ENCODE data around the gene FAM20A. TPM values are rescaled to one million over a fixed set of nuclear protein-coding genes. Genes with fewer than 3 reads are reported as not detected.

FAM20A gene
- total RNA-seq (14.9 and 16.2 TPM in 2 replicates), polyA plus RNA-seq (0.96 and 10.0 TPM in 2 replicates), polyA minus RNA-seq (ENCODE audit: low replicate concordance) (0.39 and 18.9 TPM in 2 replicates)
- 1.2 and 16.4 TPM in 2 replicates for polyA plus RNA-seq (2012)

DNA sequence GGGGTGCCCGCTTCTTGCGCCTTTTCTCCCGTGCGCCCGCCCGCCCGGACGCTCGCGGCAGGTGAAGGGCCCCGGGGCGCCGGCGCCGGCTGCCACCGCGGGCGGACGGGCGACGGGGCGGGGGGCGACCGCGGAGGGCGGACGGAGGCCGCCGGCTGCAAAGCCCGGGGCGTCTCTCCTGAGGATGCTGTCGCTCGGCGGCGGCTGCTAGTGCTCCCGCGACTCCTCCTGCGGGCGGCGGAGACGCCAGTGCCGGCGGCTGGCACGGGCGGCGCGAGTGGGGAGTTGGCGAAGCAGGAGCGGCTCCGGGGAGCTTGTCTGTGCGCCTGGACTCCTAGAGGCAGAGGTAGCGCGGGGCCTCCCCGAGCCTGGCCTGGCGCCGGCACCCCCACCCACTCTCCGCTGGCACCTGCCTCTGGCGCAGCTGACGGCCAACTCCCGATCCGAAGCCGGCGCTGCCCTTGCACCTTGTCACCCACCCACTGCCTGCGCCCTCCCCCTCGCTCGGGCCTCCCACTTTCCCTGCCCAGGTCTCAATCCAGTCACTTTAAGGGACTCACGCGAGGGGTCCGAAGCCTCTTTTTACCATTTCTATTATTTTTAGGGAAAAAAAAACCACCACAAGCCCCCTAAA lies at the start of gene FAM20A:
Gene FAM20A, minus strand, starts transcription at position 437 of the 634 bp plus-strand sequence. CDS start 701 bp downstream, outside the sequence.
- Histone ChIP-seq H3K27me3 (ENCODE audit: control insufficient read depth, insufficient read depth, low read length) (peaks cover 16% of the 10 kb centered on the region), H3K9me3 (ENCODE audit: control insufficient read depth, insufficient read depth, low read depth, low read length) (no peaks in the 10 kb centered on the region), H3K9ac (ENCODE audit: insufficient read depth, low read length) (peak within 1 kb of the TSS; percentile 23), H2AFZ (ENCODE audit: low read length) (no peak within 1 kb of the TSS), H3K36me3 (ENCODE audit: control insufficient read depth, insufficient read depth, low read length) (no peaks in the 10 kb centered on the region), H3K27ac (ENCODE audit: insufficient read depth, low read length) (no peak within 1 kb of the TSS), H3K4me2 (ENCODE audit: extremely low read depth, insufficient read depth, low read length) (peak within 1 kb of the TSS; percentile 75), H3K79me2 (ENCODE audit: control insufficient read depth, insufficient read depth, low read length) (no peaks in the 10 kb centered on the region), H3K4me3 (replicated peaks in 1 of 4; ENCODE audit: control extremely low read depth in 1 of 4, insufficient read depth in 1 of 4, low read depth in 3 of 4, low read length in 4 of 4) (peak within 1 kb of the TSS; percentile 41 to 65 (median 44)), H3K4me1 (ENCODE audit: control insufficient read depth, extremely low read depth, insufficient read depth, low read length) (no peaks in the 10 kb centered on the region), H4K20me1 (ENCODE audit: control insufficient read depth, extremely low read depth, insufficient read depth, low read length) (no peaks in the 10 kb centered on the region)
- TF ChIP-seq, protein P1, sequence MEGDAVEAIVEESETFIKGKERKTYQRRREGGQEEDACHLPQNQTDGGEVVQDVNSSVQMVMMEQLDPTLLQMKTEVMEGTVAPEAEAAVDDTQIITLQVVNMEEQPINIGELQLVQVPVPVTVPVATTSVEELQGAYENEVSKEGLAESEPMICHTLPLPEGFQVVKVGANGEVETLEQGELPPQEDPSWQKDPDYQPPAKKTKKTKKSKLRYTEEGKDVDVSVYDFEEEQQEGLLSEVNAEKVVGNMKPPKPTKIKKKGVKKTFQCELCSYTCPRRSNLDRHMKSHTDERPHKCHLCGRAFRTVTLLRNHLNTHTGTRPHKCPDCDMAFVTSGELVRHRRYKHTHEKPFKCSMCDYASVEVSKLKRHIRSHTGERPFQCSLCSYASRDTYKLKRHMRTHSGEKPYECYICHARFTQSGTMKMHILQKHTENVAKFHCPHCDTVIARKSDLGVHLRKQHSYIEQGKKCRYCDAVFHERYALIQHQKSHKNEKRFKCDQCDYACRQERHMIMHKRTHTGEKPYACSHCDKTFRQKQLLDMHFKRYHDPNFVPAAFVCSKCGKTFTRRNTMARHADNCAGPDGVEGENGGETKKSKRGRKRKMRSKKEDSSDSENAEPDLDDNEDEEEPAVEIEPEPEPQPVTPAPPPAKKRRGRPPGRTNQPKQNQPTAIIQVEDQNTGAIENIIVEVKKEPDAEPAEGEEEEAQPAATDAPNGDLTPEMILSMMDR (conservative IDR thresholded peaks at IDR 0.05 in 1 of 2, IDR thresholded peaks at IDR 0.05 in 1 of 2; ENCODE audit: low read depth in 1 of 2, low read length in 2 of 2), result no peak
- TF ChIP-seq EZH2 (IDR thresholded peaks at IDR 0.05; ENCODE audit: low read length, missing control alignments), result peak; percentile 74
- no peak for DNase-seq (ENCODE audit: low read depth in 2 of 2)

GRCh38 chr17:68649324-68649723 lies 48.2 kb upstream of the FAM20A start:
- Histone ChIP-seq H3K4me1 (ENCODE audit: control insufficient read depth, extremely low read depth, insufficient read depth, low read length) (no peaks in the 10 kb centered on the region), H3K79me2 (ENCODE audit: control insufficient read depth, insufficient read depth, low read length) (no peaks in the 10 kb centered on the region), H3K27ac (ENCODE audit: insufficient read depth, low read length) (no peak overlapping the region), H2AFZ (ENCODE audit: low read length) (no peak overlapping the region), H3K4me2 (ENCODE audit: extremely low read depth, insufficient read depth, low read length) (no peak overlapping the region), H3K36me3 (ENCODE audit: control insufficient read depth, insufficient read depth, low read length) (no peaks in the 10 kb centered on the region), H3K27me3 (ENCODE audit: control insufficient read depth, insufficient read depth, low read length) (no peaks in the 10 kb centered on the region), H4K20me1 (ENCODE audit: control insufficient read depth, extremely low read depth, insufficient read depth, low read length) (no peaks in the 10 kb centered on the region), H3K4me3 (replicated peaks in 1 of 4; ENCODE audit: control extremely low read depth in 1 of 4, insufficient read depth in 1 of 4, low read depth in 3 of 4, low read length in 4 of 4) (no peak overlapping the region), H3K9ac (ENCODE audit: insufficient read depth, low read length) (no peak overlapping the region), H3K9me3 (ENCODE audit: control insufficient read depth, insufficient read depth, low read depth, low read length) (no peaks in the 10 kb centered on the region)
- DNase-seq (ENCODE audit: low read depth in 2 of 2), result no peak
- TF ChIP-seq, protein P1 (conservative IDR thresholded peaks at IDR 0.05 in 1 of 2, IDR thresholded peaks at IDR 0.05 in 1 of 2; ENCODE audit: low read depth in 1 of 2, low read length in 2 of 2), result no peak
- TF ChIP-seq EZH2 (IDR thresholded peaks at IDR 0.05; ENCODE audit: low read length, missing control alignments), result no peak

DNA sequence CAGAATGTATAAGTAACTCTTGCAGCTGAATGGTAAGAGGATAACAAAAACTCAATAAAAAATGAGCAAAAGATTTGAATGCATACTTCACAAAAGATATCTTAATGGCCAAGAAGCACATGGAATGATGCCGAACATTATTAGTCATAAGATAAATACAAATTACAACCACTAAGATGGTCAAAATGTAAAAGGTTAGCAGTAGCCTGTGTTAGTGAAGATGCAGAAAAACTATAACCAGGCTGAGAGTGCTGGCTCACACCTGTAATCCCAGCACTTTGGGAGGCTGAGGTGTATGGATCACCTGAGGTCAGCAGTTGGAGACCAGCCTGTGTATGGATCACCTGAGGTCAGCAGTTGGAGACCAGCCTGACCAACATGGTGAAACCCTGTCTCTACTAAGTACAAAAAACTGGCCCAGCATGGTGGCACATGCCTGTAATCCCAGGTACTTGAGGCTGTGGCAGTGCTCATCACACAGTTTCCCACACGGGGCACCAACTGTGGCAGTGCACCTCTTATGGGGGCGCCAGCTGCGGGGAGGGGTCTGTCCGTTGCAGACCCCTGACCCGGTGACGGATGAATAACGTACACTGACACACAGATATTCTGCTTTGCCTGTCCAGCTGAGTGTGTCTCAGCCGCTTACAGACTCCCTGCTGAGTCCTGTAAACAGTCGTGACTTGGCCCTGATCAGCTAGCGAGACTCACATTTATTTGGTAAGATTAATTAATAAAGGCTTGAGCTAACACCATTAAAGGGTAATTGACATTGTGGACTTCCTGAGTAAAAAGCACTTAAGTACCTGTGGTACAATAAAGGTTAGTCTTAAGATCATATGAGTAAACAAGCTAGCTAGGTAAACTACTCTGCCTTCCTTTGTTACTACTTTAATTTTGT lies 45.7 kb upstream of the FAM20A start:
- TF ChIP-seq, protein P1 (conservative IDR thresholded peaks at IDR 0.05 in 1 of 2, IDR thresholded peaks at IDR 0.05 in 1 of 2; ENCODE audit: low read depth in 1 of 2, low read length in 2 of 2), result no peak
- no peak for TF ChIP-seq EZH2 (IDR thresholded peaks at IDR 0.05; ENCODE audit: low read length, missing control alignments)

More for the DNA sequence above, 45.7 kb upstream of the FAM20A start:
- Histone ChIP-seq H3K27ac (ENCODE audit: insufficient read depth, low read length) (no peak overlapping the region), H3K4me2 (ENCODE audit: extremely low read depth, insufficient read depth, low read length) (no peak overlapping the region), H3K4me1 (ENCODE audit: control insufficient read depth, extremely low read depth, insufficient read depth, low read length) (no peaks in the 10 kb centered on the region), H3K27me3 (ENCODE audit: control insufficient read depth, insufficient read depth, low read length) (peaks cover 2% of the 10 kb centered on the region), H2AFZ (ENCODE audit: low read length) (no peak overlapping the region), H4K20me1 (ENCODE audit: control insufficient read depth, extremely low read depth, insufficient read depth, low read length) (no peaks in the 10 kb centered on the region), H3K9me3 (ENCODE audit: control insufficient read depth, insufficient read depth, low read depth, low read length) (no peaks in the 10 kb centered on the region), H3K36me3 (ENCODE audit: control insufficient read depth, insufficient read depth, low read length) (no peaks in the 10 kb centered on the region), H3K4me3 (replicated peaks in 1 of 4; ENCODE audit: control extremely low read depth in 1 of 4, insufficient read depth in 1 of 4, low read depth in 3 of 4, low read length in 4 of 4) (no peak overlapping the region), H3K79me2 (ENCODE audit: control insufficient read depth, insufficient read depth, low read length) (no peaks in the 10 kb centered on the region), H3K9ac (ENCODE audit: insufficient read depth, low read length) (no peak overlapping the region)
- DNase-seq (ENCODE audit: low read depth in 2 of 2), result peak; percentile 2 to 19

All from fibroblast of lung (primary cell).